HL-60 (cell line): ENCODE measurements around the gene TUBG2.

ENCODE experiments used
- DNase-seq, 2 experiments: peaks; one replicate each; pipeline ENCODE4 v3.0.0-alpha.2; 2010 to 2020; ENCODE audit warnings: low read depth in 1 of 2, low spot score in 1 of 2
- H3K27ac ChIP-seq: fragments of 250-450 bp; sonication (Bioruptor Pico); replicated peaks from 2 replicates; pipeline ENCODE4 v1.5.1; 2020; ENCODE audit warnings: mild to moderate bottlenecking, moderate library complexity
- H3K27me3 ChIP-seq: fragments of 250-450 bp; sonication (Bioruptor Pico); 2 replicates; pipeline ENCODE4 v1.5.1; 2021; ENCODE audit warnings: mild to moderate bottlenecking, moderate library complexity; ENCODE audit not compliant: insufficient read depth, poor library complexity, severe bottlenecking
- H3K4me3 ChIP-seq: replicated peaks from 2 replicates; pipeline ENCODE4 v1.5.1; 2011; ENCODE audit warnings: mild to moderate bottlenecking, control low read depth, low read length; ENCODE audit not compliant: insufficient read depth
- CTCF ChIP-seq: IDR thresholded peaks from one replicate; pipeline ENCODE4 v1.5.1; 2011; ENCODE audit warnings: low read length, control low read depth, inconsistent platforms; ENCODE audit not compliant: insufficient read depth
- GABPA ChIP-seq: IDR thresholded peaks from 2 replicates; pipeline ENCODE4 v1.6.1; 2012; ENCODE audit warnings: low read depth
- POLR2AphosphoS5 ChIP-seq: IDR thresholded peaks from 2 replicates; pipeline ENCODE4 v1.6.1; 2012; ENCODE audit warnings: low read depth
- SPI1 ChIP-seq: IDR thresholded peaks from 2 replicates; pipeline ENCODE4 v1.6.1; 2012; ENCODE audit warnings: low read depth, mild to moderate bottlenecking, borderline replicate concordance
- TF ChIP-seq, protein P1 (sequence below): IDR thresholded peaks from 2 replicates; pipeline ENCODE4 v1.6.1; 2012; ENCODE audit warnings: low read depth; ENCODE audit not compliant: insufficient replicate concordance

TUBG2 gene

DNA sequence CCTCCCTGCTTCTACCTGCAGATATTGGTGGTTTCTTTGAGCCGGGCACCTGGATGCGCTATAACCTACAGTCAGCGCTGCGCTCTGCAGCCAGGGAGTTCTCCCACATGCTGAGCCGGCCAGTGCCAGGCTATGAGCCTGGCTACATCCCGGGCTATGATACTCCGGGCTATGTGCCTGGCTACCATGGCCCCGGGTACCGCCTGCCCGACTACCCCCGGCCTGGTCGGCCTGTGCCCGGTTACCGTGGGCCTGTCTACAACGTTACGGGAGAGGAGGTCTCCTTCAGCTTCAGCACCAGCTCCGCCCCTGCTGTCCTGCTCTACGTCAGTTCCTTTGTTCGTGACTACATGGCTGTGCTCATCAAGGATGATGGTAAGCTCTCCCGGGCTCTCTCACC is 36.4 kb downstream of the TUBG2 start:
- no peak for DNase-seq
- no peak overlapping the region for H3K27ac ChIP-seq
- TF ChIP-seq CTCF (no peak), POLR2AphosphoS5 (no peak), SPI1 (no peak), GABPA (no peak)
- TF ChIP-seq, protein P1, sequence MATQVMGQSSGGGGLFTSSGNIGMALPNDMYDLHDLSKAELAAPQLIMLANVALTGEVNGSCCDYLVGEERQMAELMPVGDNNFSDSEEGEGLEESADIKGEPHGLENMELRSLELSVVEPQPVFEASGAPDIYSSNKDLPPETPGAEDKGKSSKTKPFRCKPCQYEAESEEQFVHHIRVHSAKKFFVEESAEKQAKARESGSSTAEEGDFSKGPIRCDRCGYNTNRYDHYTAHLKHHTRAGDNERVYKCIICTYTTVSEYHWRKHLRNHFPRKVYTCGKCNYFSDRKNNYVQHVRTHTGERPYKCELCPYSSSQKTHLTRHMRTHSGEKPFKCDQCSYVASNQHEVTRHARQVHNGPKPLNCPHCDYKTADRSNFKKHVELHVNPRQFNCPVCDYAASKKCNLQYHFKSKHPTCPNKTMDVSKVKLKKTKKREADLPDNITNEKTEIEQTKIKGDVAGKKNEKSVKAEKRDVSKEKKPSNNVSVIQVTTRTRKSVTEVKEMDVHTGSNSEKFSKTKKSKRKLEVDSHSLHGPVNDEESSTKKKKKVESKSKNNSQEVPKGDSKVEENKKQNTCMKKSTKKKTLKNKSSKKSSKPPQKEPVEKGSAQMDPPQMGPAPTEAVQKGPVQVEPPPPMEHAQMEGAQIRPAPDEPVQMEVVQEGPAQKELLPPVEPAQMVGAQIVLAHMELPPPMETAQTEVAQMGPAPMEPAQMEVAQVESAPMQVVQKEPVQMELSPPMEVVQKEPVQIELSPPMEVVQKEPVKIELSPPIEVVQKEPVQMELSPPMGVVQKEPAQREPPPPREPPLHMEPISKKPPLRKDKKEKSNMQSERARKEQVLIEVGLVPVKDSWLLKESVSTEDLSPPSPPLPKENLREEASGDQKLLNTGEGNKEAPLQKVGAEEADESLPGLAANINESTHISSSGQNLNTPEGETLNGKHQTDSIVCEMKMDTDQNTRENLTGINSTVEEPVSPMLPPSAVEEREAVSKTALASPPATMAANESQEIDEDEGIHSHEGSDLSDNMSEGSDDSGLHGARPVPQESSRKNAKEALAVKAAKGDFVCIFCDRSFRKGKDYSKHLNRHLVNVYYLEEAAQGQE = no peak
- H3K27me3 ChIP-seq = no peaks in the 10 kb centered on the region
- H3K4me3 ChIP-seq = no peak overlapping the region

GRCh38 chr17:42697108-42697811 is 38.2 kb downstream of the TUBG2 start:
- Histone ChIP-seq H3K27ac (no peak overlapping the region), H3K4me3 (no peak overlapping the region), H3K27me3 (no peaks in the 10 kb centered on the region)
- DNase-seq = no peak
- TF ChIP-seq, protein P1 = no peak
- TF ChIP-seq POLR2AphosphoS5 = no peak
- TF ChIP-seq SPI1 = no peak
- TF ChIP-seq CTCF = no peak
- TF ChIP-seq GABPA = no peak

GRCh38 chr17:42698736-42699414 is 39.8 kb downstream of the TUBG2 start:
- no peaks in the 10 kb centered on the region for H3K27me3 ChIP-seq
- no peak for DNase-seq
- no peak overlapping the region for H3K4me3 ChIP-seq
- H3K27ac ChIP-seq = no peak overlapping the region
- no peak for TF ChIP-seq CTCF
- TF ChIP-seq GABPA = no peak
- TF ChIP-seq, protein P1 = no peak
- no peak for TF ChIP-seq POLR2AphosphoS5
- no peak for TF ChIP-seq SPI1
